Neural progenitor cell (in vitro differentiated cells): ENCODE measurements around the gene CHI3L2.

Experiments used
- CTCF ChIP-seq: fragments of 200-600 bp; sonication (generic); IDR thresholded peaks from 2 replicates; pipeline ENCODE4 v1.5.1; 2017; ENCODE audit warnings: antibody characterized with exemption, mild to moderate bottlenecking
- EZH2 ChIP-seq: fragments of 200-600 bp; sonication (generic); IDR thresholded peaks from 2 replicates; pipeline ENCODE4 v1.6.1; 2017; ENCODE audit warnings: antibody characterized with exemption, mild to moderate bottlenecking, moderate library complexity
- EZH2phosphoT487 ChIP-seq: fragments of 200-600 bp; sonication (generic); IDR thresholded peaks from 2 replicates; pipeline ENCODE4 v1.6.1; 2017; ENCODE audit warnings: antibody characterized with exemption

- no peak for TF ChIP-seq EZH2
- no peak for TF ChIP-seq CTCF
- no peak for TF ChIP-seq EZH2phosphoT487
Observed at GRCh38 chr1:111200802-111201161, 26.7 kb upstream of the CHI3L2 start.
